Hematopoietic multipotent progenitor cell treated with erythropoietin and hydrocortisone succinate and interleukin-3 and kit ligand, for 15 days (in vitro differentiated cells): ENCODE data around the gene TUBA1B.
A peak's percentile ranks its signal among the peaks of the same experiment; 100 is the strongest.

Source experiments
- DNase-seq: peaks from one replicate; pipeline ENCODE4 v3.0.0-alpha.2; 2015; ENCODE audit warnings: low spot score

TUBA1B gene

DNA sequence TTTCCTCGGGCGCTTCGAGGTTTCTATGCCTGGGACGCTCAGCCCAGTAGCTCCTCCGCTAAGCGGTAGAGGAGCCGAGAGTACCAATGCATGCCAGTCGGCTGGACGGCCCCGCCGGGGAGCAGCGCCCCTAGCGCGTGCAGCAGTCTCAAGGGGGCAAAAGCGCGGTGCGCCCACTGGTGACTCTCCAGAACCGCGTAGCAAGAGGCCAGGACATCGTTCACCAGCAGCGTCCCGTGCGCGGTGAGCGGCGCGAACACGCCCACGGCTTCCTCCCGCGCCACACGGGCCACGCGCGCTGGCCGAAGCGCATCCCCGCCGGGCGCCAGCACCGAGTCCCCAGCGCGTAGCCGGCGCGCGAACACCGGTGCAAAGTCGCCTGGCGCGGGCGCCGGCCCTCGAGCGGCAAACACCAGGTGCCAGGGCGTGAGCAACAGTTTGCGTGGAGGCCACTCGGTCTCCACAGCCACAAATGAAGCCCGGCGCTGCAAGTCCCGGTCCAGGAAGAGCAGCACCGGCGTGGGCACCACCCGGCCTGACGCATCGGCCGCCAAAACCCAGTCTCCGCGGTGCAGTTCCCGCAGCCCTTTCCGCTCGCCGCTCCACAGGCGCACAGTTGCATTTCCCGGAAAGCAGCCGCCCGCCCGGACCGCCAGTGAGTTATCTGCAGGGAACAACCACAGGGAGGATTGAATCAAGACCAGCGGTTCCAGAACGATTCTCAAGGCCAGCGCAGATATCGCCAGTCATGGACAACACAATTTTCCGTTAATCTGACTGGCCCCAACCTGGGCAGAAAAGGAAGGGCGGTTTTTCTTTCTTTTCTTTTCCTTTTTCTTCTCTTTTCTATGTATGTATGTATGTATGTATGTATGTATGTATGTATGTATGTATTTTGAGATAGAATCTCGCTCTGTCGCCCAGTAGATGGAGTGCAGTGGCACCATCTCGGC, 41.1 kb downstream of the TUBA1B start:
- no peak for DNase-seq

DNA sequence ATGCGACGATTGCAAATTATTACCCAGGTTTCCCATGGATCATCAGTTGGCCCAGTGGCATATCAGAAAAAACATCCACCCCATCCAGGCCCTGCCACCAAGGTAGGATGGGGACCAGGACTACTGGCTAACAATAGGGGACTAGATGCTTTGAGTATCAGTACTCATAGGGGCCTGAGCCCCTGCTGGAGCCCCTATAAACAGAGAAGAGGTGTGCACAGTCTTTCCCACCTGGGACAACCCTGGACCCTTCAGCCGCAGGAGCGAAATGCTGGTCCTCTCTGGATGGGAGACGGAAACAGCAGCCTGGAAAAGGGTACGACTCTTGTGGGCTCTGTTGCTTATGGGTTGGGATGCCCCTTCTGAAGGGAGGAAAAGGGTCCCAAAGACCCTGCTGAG, 42.3 kb downstream of the TUBA1B start:
- no peak for DNase-seq

DNA sequence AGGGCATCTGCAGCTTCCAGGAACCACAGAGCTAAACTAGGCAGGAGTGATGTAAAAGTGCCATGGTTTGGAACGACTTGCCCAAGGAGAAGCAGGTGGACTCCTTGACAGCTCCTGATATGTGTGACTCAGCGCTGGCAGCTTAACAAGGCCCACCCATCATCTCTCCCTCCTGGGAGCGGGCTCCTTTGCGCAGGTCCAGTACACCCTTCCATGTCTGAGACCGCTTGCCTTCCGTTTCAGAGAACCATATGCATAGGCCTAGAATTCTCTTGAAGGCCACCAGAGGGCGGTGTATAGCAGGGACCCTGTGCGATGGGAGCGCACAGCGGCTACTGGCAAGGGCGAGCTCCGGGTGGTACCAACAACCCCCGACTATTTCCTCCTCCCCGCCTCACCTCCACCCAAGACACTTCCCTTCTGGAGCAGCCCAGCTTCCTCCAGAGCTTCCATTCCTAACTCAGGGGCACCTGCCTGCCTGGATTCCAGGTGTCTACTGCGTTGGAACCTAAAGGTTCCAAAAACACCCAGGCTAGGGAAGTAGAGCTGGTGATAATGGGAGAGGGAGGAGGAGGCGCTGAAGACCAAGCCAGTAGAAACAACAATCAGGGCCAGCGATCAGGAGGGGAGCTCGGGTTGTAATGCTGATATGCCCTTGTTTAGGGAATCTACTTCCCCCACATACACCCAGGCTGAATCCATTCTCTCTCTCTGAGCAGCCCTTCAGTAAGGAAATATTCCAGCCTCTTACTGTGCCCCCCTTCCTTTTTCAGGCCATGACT, 42.9 kb downstream of the TUBA1B start:
- DNase-seq: peak; percentile 90

DNA sequence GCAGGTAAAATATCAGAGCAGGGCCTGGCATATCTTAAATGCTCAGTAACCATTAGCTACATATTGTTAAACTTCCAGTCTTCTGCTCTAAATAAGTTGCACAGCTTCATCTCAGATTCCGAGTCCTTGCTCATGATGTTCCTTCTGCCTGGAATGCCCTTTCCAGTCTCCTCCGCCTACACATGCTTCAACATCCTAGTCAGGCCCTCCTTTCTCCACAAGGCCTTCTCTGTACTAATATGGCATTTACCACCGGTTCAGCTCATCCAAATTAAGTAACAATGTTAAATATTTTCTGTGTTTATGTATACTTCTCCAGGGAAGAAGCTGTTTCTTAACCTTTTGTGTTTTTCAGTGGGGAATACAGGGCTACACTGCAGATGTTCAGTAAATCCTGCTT, 45.1 kb downstream of the TUBA1B start:
- no peak for DNase-seq

DNA sequence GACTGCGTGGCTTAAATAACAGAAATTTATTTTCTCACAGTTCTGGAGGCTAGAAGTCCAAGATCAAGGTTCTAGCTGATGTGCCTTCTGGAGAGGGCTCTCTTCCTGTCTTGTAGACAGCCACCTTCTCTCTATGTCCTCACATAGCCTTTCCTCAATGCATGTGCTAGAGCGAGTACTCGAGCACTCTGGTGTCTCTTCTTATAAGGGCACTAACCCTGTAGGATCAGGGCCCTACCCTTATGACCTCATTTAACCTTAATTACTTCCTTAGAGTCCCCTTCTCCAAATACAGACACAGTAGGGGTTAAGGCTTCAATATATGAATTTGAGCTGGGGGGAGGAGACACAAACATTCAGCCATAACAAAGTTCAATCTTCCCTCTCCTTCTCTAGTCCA, 46.8 kb downstream of the TUBA1B start:
- no peak for DNase-seq

DNA sequence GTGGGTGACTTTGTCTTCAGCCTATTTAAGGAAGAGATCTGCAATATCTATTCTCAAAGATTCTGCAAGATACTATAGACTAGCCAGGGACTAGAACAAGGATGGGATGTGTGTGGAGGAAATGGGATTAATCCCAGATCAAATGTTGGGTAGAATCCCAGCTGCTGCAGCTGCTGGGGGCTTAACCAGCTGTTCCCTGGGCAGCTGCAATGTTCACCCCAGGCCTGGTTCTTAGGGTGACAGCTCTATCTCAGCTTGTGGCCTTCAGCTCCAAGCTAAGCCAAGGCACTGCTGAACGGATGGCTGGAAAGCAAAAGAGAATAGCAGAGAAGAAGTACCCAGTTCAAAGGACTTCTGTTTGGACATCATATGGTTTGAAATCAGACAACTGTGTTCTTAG, 51.4 kb downstream of the TUBA1B start:
- DNase-seq: no peak
